ENCODE measurements around the gene SDK1.

SDK1 gene

DNA sequence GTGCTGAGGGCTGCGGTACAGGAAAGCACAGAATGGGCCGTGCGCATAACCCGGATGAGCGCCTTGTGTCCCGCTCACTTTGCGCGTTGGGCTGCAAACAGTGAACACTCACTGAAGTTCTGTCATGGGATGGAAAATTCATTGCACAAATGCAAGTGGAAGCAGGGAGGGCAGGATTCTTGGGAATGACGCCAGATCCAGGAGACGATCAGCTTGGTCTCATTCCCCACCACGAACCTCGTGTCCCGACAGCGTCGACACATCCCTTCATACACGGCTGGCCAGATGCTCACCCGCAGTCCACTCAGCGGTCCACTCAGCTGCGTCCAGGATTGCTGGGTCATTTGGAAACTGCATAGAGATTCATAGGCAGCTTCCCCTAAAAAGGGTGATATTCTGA, 607.1 kb downstream of the SDK1 start:
- H3K9me3 ChIP-seq (ENCODE audit: control insufficient read depth, insufficient read depth, low read depth, low read length): no peaks in the 10 kb centered on the region
- TF ChIP-seq ZSCAN30 (tag by site-specific recombination; IDR thresholded peaks at IDR 0.05) (no peak), ZNF169 (tag by site-specific recombination; IDR thresholded peaks at IDR 0.05) (no peak), ZNF629 (tag by site-specific recombination; IDR thresholded peaks at IDR 0.05) (no peak), ZNF19 (tag by site-specific recombination; IDR thresholded peaks at IDR 0.05; ENCODE audit: low read depth) (no peak), ZEB2 (tag by site-specific recombination; IDR thresholded peaks at IDR 0.05) (no peak), HOXC10 (CRISPR knock-in tag; IDR thresholded peaks at IDR 0.05) (no peak), ZNF660 (tag by site-specific recombination; IDR thresholded peaks at IDR 0.05) (no peak), ZNF830 (tag by site-specific recombination; IDR thresholded peaks at IDR 0.05; ENCODE audit: low read depth) (no peak)
- H3K27ac ChIP-seq (ENCODE audit: extremely low read depth, low read depth, low read length): no peak overlapping the region
- H3K36me3 ChIP-seq (ENCODE audit: control insufficient read depth in 2 of 2, insufficient read depth in 1 of 2, low read length in 2 of 2): no peaks in the 10 kb centered on the region
- ChIA-PET CTCF (interaction anchor here (0.6 to 2.2 kb wide), 2 partner anchors 11 to 435 kb away, joined by 3 to 7 read pairs; no protein-coding TSS in a partner anchor), POLR2A (interaction anchor here (0.7 kb wide), 1 partner anchor 10 kb away, joined by 3 read pairs; no protein-coding TSS in a partner anchor)
- H3K4me1 ChIP-seq (ENCODE audit: control insufficient read depth, insufficient read depth, low read length): no peaks in the 10 kb centered on the region
- H3K4me3 ChIP-seq (ENCODE audit: low read depth, low read length): no peak overlapping the region

DNA sequence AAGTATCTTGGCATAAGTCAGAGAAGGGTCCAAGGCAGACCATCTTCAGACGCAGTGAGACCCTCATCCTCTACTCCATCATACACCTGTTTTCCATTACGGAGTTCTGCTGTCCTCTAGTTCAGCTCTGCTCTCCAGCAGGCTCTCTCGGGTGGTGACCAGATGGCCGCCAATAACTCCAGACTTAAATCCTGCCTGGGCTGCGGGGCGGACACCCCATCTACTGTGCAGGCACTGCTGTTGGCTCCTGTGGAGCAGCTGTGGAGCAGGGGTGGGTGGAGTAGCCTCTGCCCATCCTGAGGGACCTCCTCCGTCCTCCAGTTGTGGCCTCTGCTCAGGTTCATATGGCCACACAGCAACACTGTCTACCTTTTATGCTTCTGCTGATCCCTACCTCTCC, 608.1 kb downstream of the SDK1 start:
- H3K4me3 ChIP-seq (ENCODE audit: low read depth, low read length): no peak overlapping the region
- H3K36me3 ChIP-seq (ENCODE audit: control insufficient read depth in 2 of 2, insufficient read depth in 1 of 2, low read length in 2 of 2): no peaks in the 10 kb centered on the region
- ChIA-PET POLR2A (no interaction called here), CTCF (interaction anchor here (0.8 kb wide), 1 partner anchor 12 kb away, joined by 3 read pairs; no protein-coding TSS in a partner anchor)
- H3K4me1 ChIP-seq (ENCODE audit: control insufficient read depth, insufficient read depth, low read length): no peaks in the 10 kb centered on the region
- TF ChIP-seq, protein P1, sequence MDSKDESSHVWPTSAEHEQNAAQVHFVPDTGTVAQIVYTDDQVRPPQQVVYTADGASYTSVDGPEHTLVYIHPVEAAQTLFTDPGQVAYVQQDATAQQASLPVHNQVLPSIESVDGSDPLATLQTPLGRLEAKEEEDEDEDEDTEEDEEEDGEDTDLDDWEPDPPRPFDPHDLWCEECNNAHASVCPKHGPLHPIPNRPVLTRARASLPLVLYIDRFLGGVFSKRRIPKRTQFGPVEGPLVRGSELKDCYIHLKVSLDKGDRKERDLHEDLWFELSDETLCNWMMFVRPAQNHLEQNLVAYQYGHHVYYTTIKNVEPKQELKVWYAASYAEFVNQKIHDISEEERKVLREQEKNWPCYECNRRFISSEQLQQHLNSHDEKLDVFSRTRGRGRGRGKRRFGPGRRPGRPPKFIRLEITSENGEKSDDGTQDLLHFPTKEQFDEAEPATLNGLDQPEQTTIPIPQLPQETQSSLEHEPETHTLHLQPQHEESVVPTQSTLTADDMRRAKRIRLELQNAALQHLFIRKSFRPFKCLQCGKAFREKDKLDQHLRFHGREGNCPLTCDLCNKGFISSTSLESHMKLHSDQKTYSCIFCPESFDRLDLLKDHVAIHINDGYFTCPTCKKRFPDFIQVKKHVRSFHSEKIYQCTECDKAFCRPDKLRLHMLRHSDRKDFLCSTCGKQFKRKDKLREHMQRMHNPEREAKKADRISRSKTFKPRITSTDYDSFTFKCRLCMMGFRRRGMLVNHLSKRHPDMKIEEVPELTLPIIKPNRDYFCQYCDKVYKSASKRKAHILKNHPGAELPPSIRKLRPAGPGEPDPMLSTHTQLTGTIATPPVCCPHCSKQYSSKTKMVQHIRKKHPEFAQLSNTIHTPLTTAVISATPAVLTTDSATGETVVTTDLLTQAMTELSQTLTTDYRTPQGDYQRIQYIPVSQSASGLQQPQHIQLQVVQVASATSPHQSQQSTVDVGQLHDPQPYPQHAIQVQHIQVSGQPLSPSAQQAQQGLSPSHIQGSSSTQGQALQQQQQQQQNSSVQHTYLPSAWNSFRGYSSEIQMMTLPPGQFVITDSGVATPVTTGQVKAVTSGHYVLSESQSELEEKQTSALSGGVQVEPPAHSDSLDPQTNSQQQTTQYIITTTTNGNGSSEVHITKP (tag by site-specific recombination; IDR thresholded peaks at IDR 0.05): no peak
- TF ChIP-seq ZNF302 (tag by site-specific recombination; IDR thresholded peaks at IDR 0.05; ENCODE audit: low read depth) (no peak), ZNF701 (tag by site-specific recombination; IDR thresholded peaks at IDR 0.05) (no peak), TRIM28 (IDR thresholded peaks at IDR 0.05; ENCODE audit: borderline replicate concordance, low read length) (no peak), ZBTB21 (tag by site-specific recombination; IDR thresholded peaks at IDR 0.05) (no peak)
- no peak overlapping the region for H3K27ac ChIP-seq (ENCODE audit: extremely low read depth, low read depth, low read length)
- H3K9me3 ChIP-seq (ENCODE audit: control insufficient read depth, insufficient read depth, low read depth, low read length): no peaks in the 10 kb centered on the region

DNA sequence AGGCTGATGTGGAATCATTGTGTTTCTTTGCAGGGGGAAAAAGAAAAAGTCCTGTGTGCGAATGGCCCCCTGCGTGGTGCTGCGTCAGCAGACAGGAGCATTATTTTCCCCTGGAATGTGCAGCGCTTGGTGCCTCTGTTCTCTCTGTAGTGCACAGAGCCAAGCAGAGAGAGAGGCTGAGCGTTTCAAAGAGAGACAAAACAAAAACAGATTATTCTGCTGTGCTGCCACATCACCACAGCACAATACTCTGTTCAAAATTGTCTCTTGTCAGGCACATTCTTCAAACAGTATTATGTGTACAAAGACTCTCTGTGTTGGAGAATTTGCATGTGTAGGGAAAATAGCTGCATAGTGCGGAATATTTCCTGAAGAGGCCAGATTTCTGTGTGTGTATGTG, 609.0 kb downstream of the SDK1 start:
- POLR2A ChIA-PET: no interaction called here

More for the DNA sequence above, 609.0 kb downstream of the SDK1 start:
- Histone ChIP-seq H3K4me3 (ENCODE audit: low read depth, low read length) (no peak overlapping the region), H3K9me3 (ENCODE audit: control insufficient read depth, insufficient read depth, low read depth, low read length) (no peaks in the 10 kb centered on the region), H3K4me1 (ENCODE audit: control insufficient read depth, insufficient read depth, low read length) (no peaks in the 10 kb centered on the region), H3K27ac (ENCODE audit: extremely low read depth, low read depth, low read length) (no peak overlapping the region), H3K36me3 (ENCODE audit: control insufficient read depth in 2 of 2, insufficient read depth in 1 of 2, low read length in 2 of 2) (no peaks in the 10 kb centered on the region)
- CTCF ChIA-PET: interaction anchor here (0.8 kb wide), 1 partner anchor 13 kb away, joined by 3 read pairs; no protein-coding TSS in a partner anchor
- no peak for TF ChIP-seq ZNF510 (tag by site-specific recombination; IDR thresholded peaks at IDR 0.05; ENCODE audit: insufficient replicate concordance)
- TF ChIP-seq, protein P2, sequence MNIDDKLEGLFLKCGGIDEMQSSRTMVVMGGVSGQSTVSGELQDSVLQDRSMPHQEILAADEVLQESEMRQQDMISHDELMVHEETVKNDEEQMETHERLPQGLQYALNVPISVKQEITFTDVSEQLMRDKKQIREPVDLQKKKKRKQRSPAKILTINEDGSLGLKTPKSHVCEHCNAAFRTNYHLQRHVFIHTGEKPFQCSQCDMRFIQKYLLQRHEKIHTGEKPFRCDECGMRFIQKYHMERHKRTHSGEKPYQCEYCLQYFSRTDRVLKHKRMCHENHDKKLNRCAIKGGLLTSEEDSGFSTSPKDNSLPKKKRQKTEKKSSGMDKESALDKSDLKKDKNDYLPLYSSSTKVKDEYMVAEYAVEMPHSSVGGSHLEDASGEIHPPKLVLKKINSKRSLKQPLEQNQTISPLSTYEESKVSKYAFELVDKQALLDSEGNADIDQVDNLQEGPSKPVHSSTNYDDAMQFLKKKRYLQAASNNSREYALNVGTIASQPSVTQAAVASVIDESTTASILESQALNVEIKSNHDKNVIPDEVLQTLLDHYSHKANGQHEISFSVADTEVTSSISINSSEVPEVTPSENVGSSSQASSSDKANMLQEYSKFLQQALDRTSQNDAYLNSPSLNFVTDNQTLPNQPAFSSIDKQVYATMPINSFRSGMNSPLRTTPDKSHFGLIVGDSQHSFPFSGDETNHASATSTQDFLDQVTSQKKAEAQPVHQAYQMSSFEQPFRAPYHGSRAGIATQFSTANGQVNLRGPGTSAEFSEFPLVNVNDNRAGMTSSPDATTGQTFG (tag by site-specific recombination; IDR thresholded peaks at IDR 0.05; ENCODE audit: borderline replicate concordance): no peak
- TF ChIP-seq ZNF146 (tag by site-specific recombination; IDR thresholded peaks at IDR 0.05): no peak
- TF ChIP-seq, protein P3, sequence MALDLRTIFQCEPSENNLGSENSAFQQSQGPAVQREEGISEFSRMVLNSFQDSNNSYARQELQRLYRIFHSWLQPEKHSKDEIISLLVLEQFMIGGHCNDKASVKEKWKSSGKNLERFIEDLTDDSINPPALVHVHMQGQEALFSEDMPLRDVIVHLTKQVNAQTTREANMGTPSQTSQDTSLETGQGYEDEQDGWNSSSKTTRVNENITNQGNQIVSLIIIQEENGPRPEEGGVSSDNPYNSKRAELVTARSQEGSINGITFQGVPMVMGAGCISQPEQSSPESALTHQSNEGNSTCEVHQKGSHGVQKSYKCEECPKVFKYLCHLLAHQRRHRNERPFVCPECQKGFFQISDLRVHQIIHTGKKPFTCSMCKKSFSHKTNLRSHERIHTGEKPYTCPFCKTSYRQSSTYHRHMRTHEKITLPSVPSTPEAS (tag by site-specific recombination; IDR thresholded peaks at IDR 0.05): no peak
- no peak for TF ChIP-seq GLI2 (tag by site-specific recombination; IDR thresholded peaks at IDR 0.05; ENCODE audit: borderline replicate concordance, low read depth)
- TF ChIP-seq ZNF157 (tag by site-specific recombination; IDR thresholded peaks at IDR 0.05): no peak
- TF ChIP-seq ZNF311 (tag by site-specific recombination; IDR thresholded peaks at IDR 0.05; ENCODE audit: borderline replicate concordance): no peak
- no peak for TF ChIP-seq ZNF416 (tag by site-specific recombination; IDR thresholded peaks at IDR 0.05)
- no peak for TF ChIP-seq GLI4 (tag by site-specific recombination; IDR thresholded peaks at IDR 0.05)
- TF ChIP-seq ZNF792 (tag by site-specific recombination; IDR thresholded peaks at IDR 0.05): no peak
- TF ChIP-seq ZSCAN16 (tag by site-specific recombination; IDR thresholded peaks at IDR 0.05): no peak
- TF ChIP-seq PRDM1 (tag by site-specific recombination; IDR thresholded peaks at IDR 0.05): no peak
- no peak for TF ChIP-seq ZNF843 (tag by site-specific recombination; IDR thresholded peaks at IDR 0.05)
- no peak for TF ChIP-seq MYNN (tag by site-specific recombination; IDR thresholded peaks at IDR 0.05; ENCODE audit: borderline replicate concordance)

All from HEK293 (cell line).